Left lung (tissue), 10 donors: ENCODE results near the gene LRPPRC. TPM values are rescaled to one million over a fixed set of nuclear protein-coding genes. Genes with fewer than 3 reads are reported as not detected.

Experiments
- ATAC-seq: fragments of 200-7000 bp; cut with Tn5 transposase; one replicate; pipeline ENCODE4 v1.9.1; 2020; ENCODE audit warnings: moderate library complexity
- DNase-seq, 4 donors: peaks; one replicate each; pipeline ENCODE4 v3.0.0-alpha.2; 2013 to 2020
- H3K27ac ChIP-seq, 2 donors: fragments of 200-600 bp; sonication (generic) in 1 of 2; one replicate each; pipeline versions ENCODE4 v1.5.0 to v1.8.0; 2020 to 2021
- H3K27me3 ChIP-seq, 2 donors: fragments of 200-600 bp; sonication (generic) in 1 of 2; one replicate each; pipeline versions ENCODE4 v1.5.0 to v1.8.0; 2020 to 2021
- H3K36me3 ChIP-seq, 2 donors: fragments of 200-600 bp; sonication (generic) in 1 of 2; one replicate each; pipeline versions ENCODE4 v1.5.0 to v1.8.0; 2020 to 2021
- H3K4me1 ChIP-seq, 2 donors: fragments of 200-600 bp; one replicate each; pipeline ENCODE4 v1.8.0; 2021
- H3K4me3 ChIP-seq, 2 donors: fragments of 200-600 bp; sonication (generic) in 1 of 2; one replicate each; pipeline versions ENCODE4 v1.5.0 to v1.8.0; 2020 to 2021; ENCODE audit warnings: mild to moderate bottlenecking in 1 of 2
- H3K9me3 ChIP-seq, 2 donors: fragments of 200-600 bp; sonication (generic) in 1 of 2; one replicate each; pipeline versions ENCODE4 v1.5.0 to v1.8.0; 2020 to 2021
- CTCF ChIP-seq, 2 donors: fragments of 200-600 bp; sonication (generic) in 1 of 2; IDR thresholded peaks; one replicate each; pipeline versions ENCODE4 v1.5.0 to v1.8.0; 2021; ENCODE audit warnings: antibody characterized with exemption in 2 of 2
- intact Hi-C, 2 donors: fragments of 100-400 bp; cut with DNase I; formaldehyde crosslinking; loops; one replicate each; pipeline versions ENCODE4 v1.11.2 to v1.14.2; 2022
- polyA plus RNA-seq, 6 donors: library from polyadenylated mRNA; unstranded; fragments of 120-200 nt; gene quantifications; one replicate each; pipeline ENCODE4 v1.2.1, GENCODE V29; 2013; ENCODE audit not compliant: insufficient read length in 6 of 6
- total RNA-seq, 2 donors: library from RNA; stranded (reverse); fragmentation: NEBNext Ultra II Directional; extraction: Animal tissue kit (Norgen Biotek cat#: 25700); gene quantifications; one replicate each; pipeline ENCODE4 v1.2.1, GENCODE V29; 2021
- donor health status: DM: no; HTN: yes; CAD: no.
- donor health status: DM: no; HTN: no; CAD: no.

LRPPRC gene
- total and polyA plus RNA-seq, 8 donors, result 63.1 to 112 (median 98.5) TPM

- TF ChIP-seq CTCF (IDR thresholded peaks at IDR 0.05), result no peak
- H3K4me1 ChIP-seq, result no peaks in the 10 kb centered on the region
Observed at GRCh38 chr2:43939695-43940256, 56.0 kb downstream of the LRPPRC start.

GRCh38 chr2:43937269-43937820 is 58.4 kb downstream of the LRPPRC start:
- intact Hi-C loops, result no loop called here
- DNase-seq (no peak), ATAC-seq (no peak)
- Histone ChIP-seq H3K4me1 (no peaks in the 10 kb centered on the region), H3K27ac (no peak overlapping the region), H3K27me3 (no peaks in the 10 kb centered on the region), H3K9me3 (no peaks in the 10 kb centered on the region), H3K4me3 (no peak overlapping the region), H3K36me3 (peaks cover 0 to 33% of the 10 kb centered on the region in 2 donors)
- TF ChIP-seq CTCF (IDR thresholded peaks at IDR 0.05), result no peak

More at GRCh38 chr2:43939695-43940256, 56.0 kb downstream of the LRPPRC start:
- ATAC-seq (no peak), DNase-seq (no peak)
- Histone ChIP-seq H3K27me3 (no peaks in the 10 kb centered on the region), H3K36me3 (peaks cover 0 to 29% of the 10 kb centered on the region in 2 donors), H3K9me3 (no peaks in the 10 kb centered on the region), H3K4me3 (no peak overlapping the region), H3K27ac (no peak overlapping the region)
- intact Hi-C loops, result no loop called here

- Histone ChIP-seq H3K4me3 (no peak overlapping the region), H3K36me3 (peaks cover 0 to 46% of the 10 kb centered on the region in 2 donors), H3K27ac (no peak overlapping the region), H3K4me1 (no peaks in the 10 kb centered on the region), H3K9me3 (no peaks in the 10 kb centered on the region), H3K27me3 (no peaks in the 10 kb centered on the region)
- ATAC-seq, result no peak
- DNase-seq, result no peak
- intact Hi-C loops, result no loop called here
- no peak for TF ChIP-seq CTCF (IDR thresholded peaks at IDR 0.05)
Observed at GRCh38 chr2:43934567-43934966, 61.2 kb downstream of the LRPPRC start.

- Histone ChIP-seq H3K27me3 (no peaks in the 10 kb centered on the region), H3K27ac (no peak overlapping the region), H3K36me3 (peaks cover 0 to 47% of the 10 kb centered on the region in 2 donors), H3K9me3 (no peaks in the 10 kb centered on the region), H3K4me3 (no peak overlapping the region), H3K4me1 (no peaks in the 10 kb centered on the region)
- intact Hi-C loops, result no loop called here
- no peak for DNase-seq
- ATAC-seq, result no peak
- TF ChIP-seq CTCF (IDR thresholded peaks at IDR 0.05), result no peak
Observed at GRCh38 chr2:43931293-43931692, 64.5 kb downstream of the LRPPRC start.

- no peaks in the 10 kb centered on the region for H3K4me1 ChIP-seq
- H3K27ac ChIP-seq, result no peak overlapping the region
- DNase-seq (no peak), ATAC-seq (no peak)
- intact Hi-C loops, result no loop called here
- H3K36me3 ChIP-seq, result peaks cover 0 to 59% of the 10 kb centered on the region in 2 donors
- TF ChIP-seq CTCF (IDR thresholded peaks at IDR 0.05), result no peak
- H3K4me3 ChIP-seq, result no peak overlapping the region
- H3K9me3 ChIP-seq, result no peaks in the 10 kb centered on the region
- H3K27me3 ChIP-seq, result no peaks in the 10 kb centered on the region
Observed at GRCh38 chr2:43927442-43927841, 68.3 kb downstream of the LRPPRC start.
